Measurements from ENCODE around the gene ERVFRD-1.
"Not testable (repeated sequence)": the region's sequence is repeated elsewhere in the genome, so short reads cannot be mapped to it uniquely, and the experiment has no call there.

ERVFRD-1 gene

GRCh38 chr6:11096109-11096508 lies 15.4 kb downstream of the ERVFRD-1 start:
- no peak for TF ChIP-seq CTCF (IDR thresholded peaks at IDR 0.05; ENCODE audit: low read depth, low read length)
- H3K4me3 ChIP-seq (ENCODE audit: low read depth, low read length), result peak overlapping the region; percentile 85

GRCh38 chr6:11094941-11095340 lies 16.6 kb downstream of the ERVFRD-1 start:
- TF ChIP-seq CTCF (IDR thresholded peaks at IDR 0.05; ENCODE audit: low read depth, low read length), result no peak
- peak overlapping the region; percentile 85 for H3K4me3 ChIP-seq (ENCODE audit: low read depth, low read length)

- H3K4me3 ChIP-seq (ENCODE audit: low read depth, low read length), result peak overlapping the region; percentile 85
- no peak for TF ChIP-seq CTCF (IDR thresholded peaks at IDR 0.05; ENCODE audit: low read depth, low read length)
Measured at GRCh38 chr6:11094411-11094851, 17.1 kb downstream of the ERVFRD-1 start.

DNA sequence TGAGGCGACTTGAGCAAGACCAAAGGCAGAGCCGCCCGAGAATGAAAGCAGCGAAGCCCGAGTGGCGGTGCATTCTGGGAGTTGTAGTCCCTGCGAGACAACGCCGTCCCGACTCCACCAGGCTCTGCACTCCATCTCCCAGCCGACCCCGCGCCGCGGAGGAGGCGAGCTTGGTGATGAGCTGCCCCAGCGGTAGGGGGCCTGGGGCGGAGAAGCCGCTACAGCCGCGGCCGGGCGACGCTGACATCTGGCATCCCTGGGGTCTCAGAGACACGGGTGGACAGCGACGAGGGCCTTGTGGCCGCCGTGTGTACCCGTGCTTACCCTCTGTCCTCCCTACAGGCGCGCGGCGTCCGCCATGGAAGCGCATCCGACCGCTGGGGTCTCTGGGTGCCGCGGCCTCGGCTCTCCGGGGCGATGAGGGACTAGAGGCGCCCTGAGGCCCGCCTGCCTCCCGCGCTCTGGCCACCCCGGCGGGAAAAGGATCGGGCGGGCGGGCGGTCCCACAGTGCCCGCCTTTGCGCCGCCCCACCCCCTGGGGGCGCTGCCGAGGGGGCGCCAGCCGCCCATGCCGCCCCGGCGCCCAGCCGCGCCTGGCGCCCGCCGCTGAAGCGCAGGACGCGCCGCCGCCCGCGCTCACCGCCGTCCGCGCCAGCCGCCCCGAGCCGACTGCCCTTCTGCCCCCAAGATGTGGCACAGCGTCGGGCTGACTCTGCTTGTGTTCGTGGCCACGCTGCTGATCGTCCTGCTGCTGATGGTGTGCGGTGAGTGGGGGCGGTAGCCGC lies 17.7 kb downstream of the ERVFRD-1 start, which contains the start of gene SMIM13:
SMIM13 (plus strand) TSS at position 209 of the 785 bp plus-strand sequence; CDS start at position 689, 480 bp downstream.
- peak; percentile 44 for TF ChIP-seq CTCF (IDR thresholded peaks at IDR 0.05; ENCODE audit: low read depth, low read length)

GRCh38 chr6:11093376-11093625 lies 18.2 kb downstream of the ERVFRD-1 start:
- TF ChIP-seq CTCF (IDR thresholded peaks at IDR 0.05; ENCODE audit: low read depth, low read length), result no peak
- peak overlapping the region; percentile 85 for H3K4me3 ChIP-seq (ENCODE audit: low read depth, low read length)

More for the DNA sequence above, 17.7 kb downstream of the ERVFRD-1 start, which contains the start of gene SMIM13:
- H3K4me3 ChIP-seq (ENCODE audit: low read depth, low read length), result peak within 1 kb of the TSS; percentile 85

GRCh38 chr6:11092668-11093375 lies 18.7 kb downstream of the ERVFRD-1 start:
- TF ChIP-seq CTCF (IDR thresholded peaks at IDR 0.05; ENCODE audit: low read depth, low read length), result no peak
- H3K4me3 ChIP-seq (ENCODE audit: low read depth, low read length), result peak overlapping the region; percentile 85

DNA sequence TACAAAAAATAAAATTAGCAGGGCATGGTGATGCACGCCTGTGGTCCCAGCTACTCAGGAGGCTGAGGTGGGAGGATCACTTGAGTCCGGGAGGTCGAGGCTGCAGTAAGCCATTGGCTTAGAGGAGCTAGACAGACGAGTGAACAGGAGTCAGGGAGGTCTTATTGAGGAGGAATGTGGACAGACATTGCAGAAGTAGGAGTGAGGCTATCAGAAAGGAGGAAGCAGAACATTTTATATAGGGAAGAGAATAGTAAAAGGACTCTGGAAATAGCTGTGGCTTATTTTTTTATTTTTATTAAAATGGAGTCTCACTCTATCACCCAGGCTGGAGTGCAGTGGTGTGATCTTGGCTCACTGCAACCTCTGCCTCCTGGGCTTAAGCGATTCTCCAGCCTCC lies 20.4 kb downstream of the ERVFRD-1 start:
- H3K4me3 ChIP-seq (ENCODE audit: low read depth, low read length), result not testable (repeated sequence)
